ACC112 (cell line): Measurements from ENCODE around the gene P2RX2.
A peak's percentile ranks its signal among the peaks of the same experiment; 100 is the strongest.

Experiments
- H2AFZ ChIP-seq: fragments of 200-600 bp; sonication (generic); one replicate; pipeline ENCODE4 v1.6.0; 2017; ENCODE audit warnings: antibody characterized with exemption, low read length; ENCODE audit not compliant: unreplicated experiment
- H3K27ac ChIP-seq: fragments of 200-600 bp; sonication (generic); 2 replicates; pipeline ENCODE4 v1.5.1; 2014; ENCODE audit warnings: low read depth, mild to moderate bottlenecking, antibody characterized with exemption, low read length, moderate library complexity
- H3K27me3 ChIP-seq: fragments of 200-600 bp; sonication (generic); 2 replicates; pipeline ENCODE4 v1.6.1; 2014; ENCODE audit warnings: mild to moderate bottlenecking, antibody characterized with exemption, low read length, moderate library complexity, mixed read lengths; ENCODE audit not compliant: insufficient read depth
- H3K36me3 ChIP-seq: fragments of 200-600 bp; sonication (generic); 2 replicates; pipeline ENCODE4 v1.6.1; 2016; ENCODE audit warnings: mild to moderate bottlenecking, antibody characterized with exemption, low read length, moderate library complexity, mixed read lengths; ENCODE audit not compliant: insufficient read depth
- H3K4me1 ChIP-seq: fragments of 200-600 bp; sonication (generic); one replicate; pipeline ENCODE4 v1.6.1; 2016; ENCODE audit warnings: low read length, mixed read lengths; ENCODE audit not compliant: insufficient read depth, unreplicated experiment, control insufficient read depth
- H3K4me3 ChIP-seq: fragments of 200-600 bp; sonication (generic); 2 replicates; pipeline ENCODE4 v1.5.1; 2014; ENCODE audit warnings: mild to moderate bottlenecking, low read depth, low read length
- H3K79me2 ChIP-seq: fragments of 200-600 bp; sonication (generic); one replicate; pipeline ENCODE4 v1.6.0; 2016; ENCODE audit warnings: low read length; ENCODE audit not compliant: control insufficient read depth, unreplicated experiment, insufficient read depth

The P2RX2 gene

GRCh38 chr12:132618683-132619043 is at the start of gene P2RX2:
Gene P2RX2 (plus strand): TSS chr12:132618776. CDS start chr12:132618817, 41 bp downstream.
- H3K27me3 ChIP-seq: peaks cover 49% of the 10 kb centered on the region
- H3K79me2 ChIP-seq: no peaks in the 10 kb centered on the region
- no peak within 1 kb of the TSS for H2AFZ ChIP-seq
- H3K4me3 ChIP-seq: peak within 1 kb of the TSS; percentile 7; the same call in 1 of the 2 replicates
- H3K27ac ChIP-seq: no peak within 1 kb of the TSS
- H3K4me1 ChIP-seq: peaks cover 8% of the 10 kb centered on the region
- no peaks in the 10 kb centered on the region for H3K36me3 ChIP-seq

GRCh38 chr12:132568826-132569480 is 49.6 kb upstream of the P2RX2 start:
- H3K36me3 ChIP-seq: no peaks in the 10 kb centered on the region
- no peaks in the 10 kb centered on the region for H3K4me1 ChIP-seq
- H3K4me3 ChIP-seq: no peak overlapping the region
- peaks cover 1% of the 10 kb centered on the region for H3K79me2 ChIP-seq
- no peak overlapping the region for H2AFZ ChIP-seq
- H3K27me3 ChIP-seq: no peaks in the 10 kb centered on the region
- H3K27ac ChIP-seq: no peak overlapping the region

GRCh38 chr12:132569856-132570480 is 48.6 kb upstream of the P2RX2 start:
- H3K4me3 ChIP-seq: no peak overlapping the region
- no peak overlapping the region for H2AFZ ChIP-seq
- no peaks in the 10 kb centered on the region for H3K79me2 ChIP-seq
- no peaks in the 10 kb centered on the region for H3K27me3 ChIP-seq
- no peak overlapping the region for H3K27ac ChIP-seq
- no peaks in the 10 kb centered on the region for H3K36me3 ChIP-seq
- H3K4me1 ChIP-seq: no peaks in the 10 kb centered on the region

GRCh38 chr12:132570635-132571034 is 47.9 kb upstream of the P2RX2 start:
- H2AFZ ChIP-seq: no peak overlapping the region
- H3K4me3 ChIP-seq: no peak overlapping the region
- no peaks in the 10 kb centered on the region for H3K27me3 ChIP-seq
- no peaks in the 10 kb centered on the region for H3K4me1 ChIP-seq
- no peaks in the 10 kb centered on the region for H3K79me2 ChIP-seq
- no peak overlapping the region for H3K27ac ChIP-seq
- H3K36me3 ChIP-seq: no peaks in the 10 kb centered on the region

GRCh38 chr12:132571051-132571450 is 47.5 kb upstream of the P2RX2 start:
- Histone ChIP-seq H2AFZ (no peak overlapping the region), H3K27me3 (no peaks in the 10 kb centered on the region), H3K27ac (no peak overlapping the region), H3K4me3 (no peak overlapping the region), H3K4me1 (no peaks in the 10 kb centered on the region), H3K36me3 (no peaks in the 10 kb centered on the region), H3K79me2 (no peaks in the 10 kb centered on the region)

GRCh38 chr12:132571598-132571997 is 47.0 kb upstream of the P2RX2 start:
- H3K27ac ChIP-seq: no peak overlapping the region
- no peaks in the 10 kb centered on the region for H3K27me3 ChIP-seq
- no peaks in the 10 kb centered on the region for H3K4me1 ChIP-seq
- no peaks in the 10 kb centered on the region for H3K36me3 ChIP-seq
- no peak overlapping the region for H3K4me3 ChIP-seq
- H2AFZ ChIP-seq: no peak overlapping the region
- no peaks in the 10 kb centered on the region for H3K79me2 ChIP-seq

- H3K4me3 ChIP-seq: no peak overlapping the region
- H3K4me1 ChIP-seq: no peaks in the 10 kb centered on the region
- H3K36me3 ChIP-seq: no peaks in the 10 kb centered on the region
- H3K27ac ChIP-seq: no peak overlapping the region
- no peaks in the 10 kb centered on the region for H3K27me3 ChIP-seq
- H2AFZ ChIP-seq: no peak overlapping the region
- no peaks in the 10 kb centered on the region for H3K79me2 ChIP-seq
These were observed 46.5 kb upstream of the P2RX2 start for GRCh38 chr12:132572106-132572505.

- peaks cover 2% of the 10 kb centered on the region; the same call in 1 of the 2 replicates for H3K36me3 ChIP-seq
- H3K27ac ChIP-seq: no peak overlapping the region
- no peak overlapping the region for H3K4me3 ChIP-seq
- no peak overlapping the region for H2AFZ ChIP-seq
- H3K27me3 ChIP-seq: no peaks in the 10 kb centered on the region
- no peaks in the 10 kb centered on the region for H3K4me1 ChIP-seq
- H3K79me2 ChIP-seq: no peaks in the 10 kb centered on the region
These were observed 45.5 kb upstream of the P2RX2 start for GRCh38 chr12:132572801-132573760.

- no peaks in the 10 kb centered on the region for H3K27me3 ChIP-seq
- peaks cover 2% of the 10 kb centered on the region; the same call in 1 of the 2 replicates for H3K36me3 ChIP-seq
- no peaks in the 10 kb centered on the region for H3K79me2 ChIP-seq
- no peaks in the 10 kb centered on the region for H3K4me1 ChIP-seq
- no peak overlapping the region for H3K27ac ChIP-seq
- H3K4me3 ChIP-seq: no peak overlapping the region
- no peak overlapping the region for H2AFZ ChIP-seq
These were observed 44.1 kb upstream of the P2RX2 start for GRCh38 chr12:132574271-132574996.

GRCh38 chr12:132575661-132576060 is 42.9 kb upstream of the P2RX2 start:
- Histone ChIP-seq H3K36me3 (peaks cover 2% of the 10 kb centered on the region; the same call in 1 of the 2 replicates), H3K4me3 (no peak overlapping the region), H3K27ac (no peak overlapping the region), H3K79me2 (no peaks in the 10 kb centered on the region), H3K4me1 (no peaks in the 10 kb centered on the region), H3K27me3 (no peaks in the 10 kb centered on the region), H2AFZ (no peak overlapping the region)
